Activated T-cell treated with anti-CD3 and anti-CD28 coated beads for 1 hour (primary cell): ENCODE data around the gene GLP1R.

Source experiments
- DNase-seq: peaks from one replicate; pipeline ENCODE4 v3.0.0-alpha.2; 2020; ENCODE audit warnings: low read depth

The GLP1R gene

GRCh38 chr6:39044181-39044580 is 4.4 kb upstream of the GLP1R start:
- DNase-seq, result no peak

- no peak for DNase-seq
Observed at GRCh38 chr6:39047434-39048327, 900 bp upstream of the GLP1R start.

GRCh38 chr6:39049575-39050283 is 1.1 kb downstream of the GLP1R start:
- no peak for DNase-seq

GRCh38 chr6:39050453-39051112 is 2.0 kb downstream of the GLP1R start:
- DNase-seq, result no peak

- no peak for DNase-seq
Observed at GRCh38 chr6:39051399-39052122, 3.0 kb downstream of the GLP1R start.

GRCh38 chr6:39053016-39053624 is 4.5 kb downstream of the GLP1R start:
- no peak for DNase-seq

GRCh38 chr6:39053854-39054576 is 5.4 kb downstream of the GLP1R start:
- no peak for DNase-seq

GRCh38 chr6:39054577-39055142 is 6.1 kb downstream of the GLP1R start:
- DNase-seq, result no peak

GRCh38 chr6:39055661-39056060 is 7.1 kb downstream of the GLP1R start:
- DNase-seq, result no peak

GRCh38 chr6:39056191-39056590 is 7.6 kb downstream of the GLP1R start:
- no peak for DNase-seq

GRCh38 chr6:39056681-39057080 is 8.1 kb downstream of the GLP1R start:
- no peak for DNase-seq

- DNase-seq, result no peak
Observed at GRCh38 chr6:39057251-39058155, 8.9 kb downstream of the GLP1R start.

GRCh38 chr6:39058471-39059147 is 10.0 kb downstream of the GLP1R start:
- DNase-seq, result no peak

GRCh38 chr6:39059496-39060310 is 11.1 kb downstream of the GLP1R start:
- no peak for DNase-seq

GRCh38 chr6:39060467-39061160 is 12.0 kb downstream of the GLP1R start:
- DNase-seq, result no peak

GRCh38 chr6:39061182-39061581 is 12.6 kb downstream of the GLP1R start:
- no peak for DNase-seq

- DNase-seq, result no peak
Observed at GRCh38 chr6:39061588-39061987, 13.0 kb downstream of the GLP1R start.
